CD4-positive, alpha-beta T cell treated with Interleukin-15 for 4 hours (primary cell): ENCODE data around the gene OR10A3.

Source experiments
- DNase-seq: peaks from one replicate; pipeline ENCODE4 v3.0.0-alpha.2; 2020; ENCODE audit warnings: low spot score

OR10A3 gene

GRCh38 chr11:7936615-7937014, 4.9 kb downstream of the OR10A3 start:
- DNase-seq = no peak

DNA sequence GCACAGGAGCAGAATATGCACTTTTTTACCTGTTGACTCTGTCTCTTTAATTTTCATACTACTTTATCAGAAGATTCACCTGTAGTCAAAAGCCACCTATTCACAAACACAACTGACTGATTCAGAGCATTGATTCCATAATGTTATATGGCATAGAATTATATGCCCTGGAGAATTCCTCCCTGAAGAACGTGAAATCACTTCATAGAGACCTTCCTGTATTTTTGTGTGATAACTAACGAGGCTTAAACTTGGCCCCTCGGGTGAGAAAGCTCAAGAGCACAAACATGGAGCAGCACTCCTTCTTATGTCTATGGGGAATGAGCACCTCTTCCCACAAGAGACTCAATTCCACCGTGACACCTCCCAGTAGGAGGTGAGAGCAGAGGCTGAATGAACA, 10.3 kb downstream of the OR10A3 start, which contains the start of gene OR10A6:
Gene OR10A6 (minus strand): TSS at position 101 of the 400 bp plus-strand sequence. CDS start 2,606 bp downstream, outside the sequence.
- DNase-seq = no peak

GRCh38 chr11:7927635-7928034, 13.9 kb downstream of the OR10A3 start:
- DNase-seq = no peak

DNA sequence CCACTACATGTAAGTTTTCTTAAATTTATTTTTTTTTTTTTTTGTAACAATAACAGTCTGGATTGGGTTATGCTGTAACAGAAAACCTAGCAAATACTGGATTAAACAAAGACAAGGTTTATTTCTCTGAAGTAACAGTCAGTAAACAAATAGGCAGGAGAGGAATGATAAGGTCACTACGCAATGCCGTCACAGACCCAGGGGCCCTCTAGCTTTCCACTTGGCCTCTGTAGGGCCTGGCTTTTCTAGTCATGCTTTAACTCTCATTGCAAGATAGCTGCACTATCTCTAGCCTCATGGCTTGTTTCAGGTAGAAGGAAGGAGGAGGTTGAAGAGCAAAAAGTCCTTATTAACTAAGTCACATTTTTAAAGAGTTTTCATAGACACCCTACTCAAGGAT, 17.0 kb downstream of the OR10A3 start:
- DNase-seq = no peak

GRCh38 chr11:7918141-7918540, 23.4 kb downstream of the OR10A3 start:
- DNase-seq = no peak

- no peak for DNase-seq
Measured at GRCh38 chr11:7911011-7911410, 30.5 kb downstream of the OR10A3 start.

- no peak for DNase-seq
Measured at GRCh38 chr11:7910286-7910788, 31.2 kb downstream of the OR10A3 start.

DNA sequence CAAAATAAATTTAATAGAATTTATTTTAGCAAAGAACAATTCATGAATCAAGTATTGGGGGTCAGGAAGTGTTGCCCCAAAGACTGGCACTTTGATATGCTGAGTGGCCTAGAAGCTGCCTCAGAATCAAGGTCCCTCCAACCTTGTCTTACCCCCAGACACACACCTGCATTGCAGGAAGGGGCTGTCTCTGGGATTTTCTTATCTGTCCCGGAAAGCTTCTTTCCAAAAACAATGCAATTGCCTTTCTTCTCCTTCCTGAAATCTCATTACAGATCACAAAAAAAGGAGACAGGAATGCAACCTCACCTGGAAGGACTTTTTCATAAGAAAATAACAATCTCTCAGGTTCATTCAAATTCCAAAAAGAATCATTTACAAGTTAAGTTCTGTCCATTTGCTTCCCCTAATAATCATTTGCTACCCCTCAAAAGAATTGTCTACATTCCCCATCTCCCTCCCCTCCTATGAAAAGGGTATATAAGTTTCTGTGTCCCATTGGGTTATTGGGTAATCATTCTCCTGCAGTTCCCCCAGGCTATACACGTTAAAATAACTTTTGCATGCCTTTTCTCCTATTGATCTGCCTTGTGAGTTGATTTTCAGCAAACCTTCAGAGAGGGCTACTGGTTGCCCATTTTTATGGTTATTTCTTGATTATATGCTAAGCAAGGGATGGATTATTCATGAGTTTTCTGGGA, 31.8 kb downstream of the OR10A3 start:
- DNase-seq = no peak

DNA sequence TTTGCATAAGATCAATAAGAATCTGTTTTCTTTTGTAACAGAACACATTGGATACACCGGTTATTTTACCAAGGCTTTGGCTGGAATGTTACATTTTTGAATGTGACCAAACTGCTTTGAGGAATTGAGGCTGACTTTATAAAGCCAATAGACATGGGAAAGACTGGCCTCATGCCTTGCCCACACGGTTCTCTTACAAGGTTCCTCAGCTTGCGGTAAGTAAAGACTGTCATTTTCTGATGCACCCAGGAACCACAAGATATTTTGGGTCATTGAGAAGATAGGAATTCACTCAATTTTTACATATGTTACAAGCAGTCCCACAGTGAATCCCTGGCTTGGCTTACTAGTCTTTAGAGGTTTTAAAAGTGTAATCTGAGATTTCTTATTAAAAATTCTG, 34.4 kb downstream of the OR10A3 start:
- DNase-seq = no peak

GRCh38 chr11:7906481-7906880, 35.0 kb downstream of the OR10A3 start:
- no peak for DNase-seq

GRCh38 chr11:7905961-7906429, 35.5 kb downstream of the OR10A3 start:
- DNase-seq = no peak

- DNase-seq = no peak
Measured at GRCh38 chr11:7905549-7905948, 36.0 kb downstream of the OR10A3 start.

DNA sequence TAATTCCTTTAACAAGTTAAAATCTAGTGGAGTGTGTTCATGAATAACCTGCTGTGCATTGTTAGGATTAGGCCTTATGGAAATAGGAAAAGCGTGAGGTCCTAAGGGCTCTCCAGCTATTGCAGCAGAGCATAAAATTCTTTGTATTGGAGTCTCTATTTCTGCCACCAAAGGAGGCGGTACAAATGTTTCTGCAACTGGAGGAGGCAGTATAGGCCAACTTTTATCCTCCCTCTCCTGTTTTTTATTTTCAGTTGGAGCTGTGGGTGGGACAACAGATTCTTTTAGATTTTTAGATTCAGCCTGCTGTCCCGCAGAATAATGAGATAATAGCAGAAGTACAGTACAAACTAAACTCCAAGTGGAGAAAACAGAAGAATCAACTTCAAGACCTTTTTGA, 36.6 kb downstream of the OR10A3 start:
- DNase-seq = no peak

- no peak for DNase-seq
Measured at GRCh38 chr11:7903940-7904339, 37.6 kb downstream of the OR10A3 start.

DNA sequence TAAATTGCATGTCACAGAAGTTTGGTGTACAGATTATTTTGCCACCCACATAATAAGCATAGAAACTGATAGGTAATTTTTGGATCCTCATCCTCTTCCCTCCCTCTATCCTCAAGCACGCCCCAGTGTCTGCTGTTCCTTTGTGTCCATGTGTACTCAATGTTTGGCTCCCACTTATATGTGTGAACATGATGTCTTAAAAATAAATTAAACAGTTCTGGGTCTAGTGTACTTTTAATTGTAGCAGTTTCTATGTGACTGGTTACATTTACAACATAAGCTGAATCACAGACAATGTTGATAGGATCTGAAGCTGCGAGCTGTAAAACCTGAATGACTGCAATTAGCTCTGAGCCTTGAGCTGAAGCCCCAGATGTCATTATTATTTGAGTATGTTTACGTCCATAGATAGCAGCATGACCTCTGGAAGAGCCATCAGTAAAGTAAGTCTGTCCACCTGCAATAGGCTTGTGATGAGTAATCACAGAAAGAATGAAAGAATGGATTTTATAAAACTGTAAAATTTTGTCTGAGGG, 40.1 kb downstream of the OR10A3 start:
- DNase-seq = no peak

DNA sequence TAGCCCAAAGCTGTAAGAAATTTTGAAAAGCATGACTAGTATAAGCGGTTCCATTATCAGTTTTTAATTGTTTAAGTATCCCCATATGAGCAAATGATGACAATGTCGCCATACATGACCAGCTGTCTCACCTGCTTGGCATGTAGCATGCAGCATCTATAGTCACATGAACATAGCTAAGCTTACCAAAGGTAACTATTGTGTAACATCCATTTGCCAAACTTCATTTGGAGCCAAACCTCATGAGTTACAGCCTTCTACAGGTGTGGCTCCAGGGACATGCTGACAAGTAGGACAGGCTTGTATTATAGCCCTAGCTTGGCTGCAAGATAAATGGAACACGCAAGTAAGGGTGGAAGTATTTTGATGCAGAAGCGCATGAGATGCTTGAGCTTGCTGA, 40.8 kb downstream of the OR10A3 start:
- no peak for DNase-seq

- DNase-seq = no peak
Measured at GRCh38 chr11:7899418-7899817, 42.1 kb downstream of the OR10A3 start.

DNA sequence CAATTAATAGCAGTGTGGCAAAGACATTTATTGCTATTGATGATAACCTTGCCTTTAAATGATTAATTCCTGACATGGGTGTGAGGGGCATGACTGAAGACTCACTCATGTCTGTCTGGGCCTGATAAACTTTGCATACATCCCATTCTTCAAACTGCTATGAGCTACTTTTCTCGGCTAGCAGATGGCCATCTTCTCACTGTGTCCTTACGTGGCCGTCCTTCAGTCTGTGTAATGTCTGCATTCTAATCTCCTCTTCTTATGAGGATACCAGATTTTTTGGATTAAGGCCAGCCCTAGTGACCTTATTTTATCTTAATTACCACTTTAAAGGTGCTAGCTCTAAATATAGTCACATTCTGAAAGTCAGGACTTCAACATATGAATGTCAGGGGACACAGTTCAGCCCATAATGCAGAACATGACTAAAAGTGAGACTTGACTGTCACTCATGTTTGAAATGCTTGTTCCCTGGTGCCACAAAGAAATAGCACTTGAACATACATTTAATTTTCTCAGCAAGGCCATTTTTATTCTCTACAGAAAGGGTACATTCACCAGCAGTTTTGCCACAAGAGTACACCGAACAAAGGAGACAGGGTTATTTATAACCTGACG, 42.7 kb downstream of the OR10A3 start:
- DNase-seq = no peak

GRCh38 chr11:7896009-7896785, 45.3 kb downstream of the OR10A3 start:
- no peak for DNase-seq

- DNase-seq = no peak
Measured at GRCh38 chr11:7894251-7894650, 47.3 kb downstream of the OR10A3 start.

- DNase-seq = no peak
Measured at GRCh38 chr11:7893796-7894195, 47.7 kb downstream of the OR10A3 start.

- peak; percentile 52 for DNase-seq
Measured at GRCh38 chr11:7892840-7893254, 48.7 kb downstream of the OR10A3 start.
